Stimulated activated CD4-positive, alpha-beta T cell treated with anti-CD3 and anti-CD28 coated beads, Interleukin-12 subunit alpha, Interleukin-12 subunit beta, amount 100 ng/mL, for 24 hours (primary cell): ENCODE measurements around the gene RPS6KC1.
"Not testable (repeated sequence)": the region's sequence is repeated elsewhere in the genome, so short reads cannot be mapped to it uniquely, and the experiment has no call there.

ENCODE experiments used
- DNase-seq, 2 experiments: peaks; one replicate each; pipeline ENCODE4 v3.0.0-alpha.2; 2020; ENCODE audit warnings: low read depth in 2 of 2

Gene RPS6KC1

DNA sequence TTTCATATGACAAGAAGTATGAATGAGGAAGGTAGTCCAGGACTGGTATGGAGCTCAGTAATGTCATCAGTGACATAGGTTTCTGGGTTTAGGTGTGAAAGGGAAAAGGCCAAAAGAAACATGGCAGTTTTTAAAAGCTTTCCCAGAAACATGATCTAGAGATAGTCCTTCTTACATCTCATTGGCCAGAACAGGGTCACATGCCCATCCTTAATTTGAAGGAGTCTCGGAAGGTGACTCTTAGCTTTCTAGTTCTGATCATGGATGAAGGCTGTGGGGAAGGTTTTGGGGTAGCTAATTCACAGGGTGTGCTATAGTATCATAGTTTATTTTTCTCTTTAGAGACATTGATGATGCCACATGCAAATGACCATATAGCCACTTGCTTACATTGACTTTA, 55.3 kb downstream of the RPS6KC1 start:
- no peak for DNase-seq

- no peak for DNase-seq
Measured at GRCh38 chr1:213107613-213108012, 56.6 kb downstream of the RPS6KC1 start.

- no peak for DNase-seq
Measured at GRCh38 chr1:213110349-213111300, 59.6 kb downstream of the RPS6KC1 start.

- no peak for DNase-seq
Measured at GRCh38 chr1:213111502-213111901, 60.5 kb downstream of the RPS6KC1 start.

GRCh38 chr1:213112723-213113122, 61.7 kb downstream of the RPS6KC1 start:
- DNase-seq, result not testable (repeated sequence)

- not testable (repeated sequence) for DNase-seq
Measured at GRCh38 chr1:213117699-213118180, 66.7 kb downstream of the RPS6KC1 start.

DNA sequence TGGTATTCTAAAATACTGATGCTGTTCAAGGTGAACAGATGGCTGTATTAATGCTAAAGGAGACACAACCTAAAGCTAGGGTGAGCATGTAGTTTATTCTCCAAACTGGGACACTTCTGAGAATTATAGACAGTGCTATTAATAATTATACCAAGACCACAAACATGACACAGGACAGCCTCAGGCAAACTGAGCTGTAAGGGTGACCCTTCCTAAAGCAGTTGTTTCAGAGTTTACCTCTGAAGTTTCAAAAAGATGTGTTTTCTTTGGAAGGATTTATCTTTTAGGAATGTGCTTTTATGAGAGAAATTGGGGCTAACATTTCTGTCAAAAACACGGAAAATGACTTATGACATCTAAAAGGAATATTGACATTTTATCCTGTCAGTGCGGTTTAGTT, 68.8 kb downstream of the RPS6KC1 start:
- DNase-seq, result no peak

DNA sequence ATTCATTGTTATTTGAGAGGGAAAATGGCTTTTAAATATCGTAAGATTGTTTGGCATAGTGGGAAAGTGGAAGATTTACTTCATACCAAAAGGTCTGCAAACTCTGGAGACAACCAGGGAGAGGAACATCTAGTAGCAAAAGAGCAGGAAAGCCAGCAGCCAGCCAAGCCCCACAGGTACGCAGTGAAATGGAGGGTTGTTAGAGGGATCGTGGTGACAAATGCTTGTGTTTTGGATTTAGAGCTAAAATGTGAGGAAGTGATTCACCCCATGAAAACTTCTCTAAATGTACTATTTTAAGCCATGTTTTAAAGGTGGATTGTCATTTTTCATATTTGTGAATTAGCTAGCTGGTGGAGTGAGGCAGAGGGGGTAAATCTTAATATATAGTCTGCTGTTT, 69.3 kb downstream of the RPS6KC1 start:
- no peak for DNase-seq

DNA sequence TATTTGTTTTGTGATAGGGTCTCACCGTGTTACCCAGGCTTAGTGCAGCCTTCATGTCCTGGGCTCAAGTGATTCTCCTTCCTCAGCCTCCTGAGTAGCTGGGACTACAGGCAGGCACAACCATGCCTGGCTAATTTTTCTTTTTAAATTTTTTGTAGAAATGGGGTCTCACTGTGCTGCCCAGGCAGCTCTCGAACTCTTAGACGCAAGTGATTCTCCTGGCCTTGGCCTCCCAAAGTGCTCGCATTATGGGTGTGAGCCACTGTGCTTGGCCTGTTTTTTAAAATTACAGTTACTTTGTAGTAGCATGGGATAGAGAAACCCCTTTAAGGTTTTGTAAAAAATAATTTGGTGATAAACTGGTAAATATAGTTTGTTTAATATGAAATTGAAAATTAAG, 69.9 kb downstream of the RPS6KC1 start:
- DNase-seq, result no peak

GRCh38 chr1:213122514-213122929, 71.5 kb downstream of the RPS6KC1 start:
- no peak for DNase-seq

GRCh38 chr1:213123087-213123486, 72.0 kb downstream of the RPS6KC1 start:
- no peak for DNase-seq

DNA sequence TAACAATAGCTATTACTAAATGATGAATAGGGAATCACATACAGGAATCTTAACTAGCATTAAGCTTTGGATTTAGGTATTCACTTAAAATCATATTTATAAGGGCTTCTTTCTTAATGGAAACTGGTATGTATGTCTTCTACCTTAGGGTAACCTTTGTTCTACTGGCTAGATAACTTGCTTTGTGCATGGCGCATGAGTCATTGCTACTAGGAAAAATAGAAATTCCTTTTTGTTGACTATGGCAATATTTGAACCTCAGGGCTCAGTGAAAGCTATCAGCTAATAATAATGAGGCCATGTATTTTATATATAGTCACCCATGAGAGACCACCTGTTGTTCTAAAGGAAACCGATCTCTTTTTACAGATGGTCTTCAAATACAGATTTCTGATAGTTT, 72.5 kb downstream of the RPS6KC1 start:
- no peak for DNase-seq

GRCh38 chr1:213124590-213124989, 73.5 kb downstream of the RPS6KC1 start:
- DNase-seq, result no peak

- DNase-seq, result no peak
Measured at GRCh38 chr1:213125643-213126042, 74.6 kb downstream of the RPS6KC1 start.

DNA sequence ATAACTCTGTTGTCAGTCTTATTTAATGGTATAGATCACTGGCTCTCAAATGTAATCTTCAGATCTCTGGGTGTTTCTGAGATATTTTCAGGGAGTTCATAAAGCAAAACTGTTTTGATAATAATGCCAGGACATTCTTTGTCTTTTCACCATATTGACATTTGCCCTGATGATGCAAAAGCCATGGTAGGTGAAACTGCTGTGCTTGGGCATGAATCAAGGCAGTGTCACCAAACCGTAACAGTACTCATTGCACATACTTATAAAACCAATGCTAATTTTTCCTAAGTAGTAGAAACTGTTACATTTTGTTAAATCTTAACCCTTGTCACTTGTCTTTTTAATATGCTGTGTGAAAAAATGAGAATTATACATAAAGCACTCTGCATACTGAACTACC, 76.0 kb downstream of the RPS6KC1 start:
- no peak for DNase-seq

- DNase-seq, result no peak
Measured at GRCh38 chr1:213131851-213132655, 81.0 kb downstream of the RPS6KC1 start.

- no peak for DNase-seq
Measured at GRCh38 chr1:213135572-213135971, 84.5 kb downstream of the RPS6KC1 start.

- no peak for DNase-seq
Measured at GRCh38 chr1:213136190-213136917, 85.3 kb downstream of the RPS6KC1 start.

GRCh38 chr1:213138391-213138790, 87.3 kb downstream of the RPS6KC1 start:
- DNase-seq, result no peak

GRCh38 chr1:213138892-213139291, 87.9 kb downstream of the RPS6KC1 start:
- no peak for DNase-seq

GRCh38 chr1:213148905-213149304, 97.9 kb downstream of the RPS6KC1 start:
- no peak for DNase-seq

DNA sequence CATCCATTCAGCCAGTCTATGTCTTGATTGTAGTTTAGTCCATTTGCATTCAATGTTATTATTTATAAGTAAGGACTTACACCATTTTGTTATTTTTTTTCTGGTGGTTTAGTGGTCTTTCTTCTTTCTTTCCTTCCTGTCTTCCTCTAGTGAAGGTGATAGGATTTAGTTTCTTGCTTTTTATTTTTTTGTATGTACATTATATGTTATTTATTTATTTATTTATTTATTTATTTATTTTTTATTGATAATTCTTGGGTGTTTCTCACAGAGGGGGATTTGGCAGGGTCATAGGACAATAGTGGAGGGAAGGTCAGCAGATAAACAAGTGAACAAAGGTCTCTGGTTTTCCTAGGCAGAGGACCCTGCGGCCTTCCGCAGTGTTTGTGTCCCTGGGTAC, 99.0 kb downstream of the RPS6KC1 start:
- DNase-seq, result not testable (repeated sequence)
